K562 (cell line): ENCODE data around the gene AGBL1. TPM values are rescaled to one million over a fixed set of nuclear protein-coding genes. Genes with fewer than 3 reads are reported as not detected.

Experiments
- ATAC-seq: fragments of 200-7000 bp; cut with Tn5 transposase; 3 replicates; pipeline ENCODE4 v1.9.1; 2020; ENCODE audit warnings: moderate library complexity
- Bru-seq: library from RNA; stranded (reverse); fragments of 400-500 nt; gene quantifications from one replicate; lab custom pipeline; 2021; lab: Mats Ljungman, UMichigan
- BruChase-seq, 2 experiments: library from RNA; stranded (reverse); fragments of 400-500 nt; gene quantifications; one replicate each; lab custom pipeline; 2021; lab: Mats Ljungman, UMichigan
- BruUV-seq: library from RNA; stranded (reverse); fragments of 400-500 nt; replicated peaks from 2 replicates; lab custom pipeline; 2021; lab: Mats Ljungman, UMichigan
- CTCF ChIA-PET: fragments of 300-600 bp; formaldehyde crosslinking; extraction: SDS; loops from one replicate; lab custom pipeline; 2021; ENCODE audit warnings: low intra/inter-chr PET ratio; lab: Yijun Ruan, JAX
- POLR2A ChIA-PET: fragments of 300-600, 350-650 bp; sonication (Branson Sonifier 250); formaldehyde crosslinking; extraction: SDS; loops from one replicate; lab custom pipeline; 2021; ENCODE audit warnings: antibody characterized with exemption, inconsistent platforms; lab: Yijun Ruan, JAX
- DNase-seq, 4 experiments: peaks; one replicate each; pipeline versions ENCODE4 v3.0.0 to v3.0.0-alpha.2; 2011 to 2018; ENCODE audit warnings: low spot score in 3 of 4, mixed read lengths in 3 of 4; ENCODE audit errors: extremely low read depth in 1 of 4
- FAIRE-seq: peaks from 2 replicates; lab custom pipeline; 2011; peaks lifted over from hg19 to GRCh38; lab: Jason Lieb, UNC
- H2AFZ ChIP-seq: 2 replicates; pipeline ENCODE4 v1.6.0; 2011; ENCODE audit warnings: low read depth, low read length, control low read depth, inconsistent platforms
- H3K27ac ChIP-seq: fragments of 200-600 bp; 3 replicates; pipeline ENCODE4 v1.8.0; 2011; ENCODE audit warnings: low read depth, mild to moderate bottlenecking, control low read depth, inconsistent platforms, low read length, moderate library complexity, mixed read lengths; ENCODE audit errors: extremely low read depth
- H3K27me3 ChIP-seq, 2 experiments: fragments of 300-600 bp in 1 of 2; 2 replicates in 1 of 2; 3 replicates in 1 of 2; pipeline versions ENCODE4 v1.6.0 to v1.8.0; 2011; ENCODE audit warnings: inconsistent platforms in 2 of 2, low read length in 2 of 2, mild to moderate bottlenecking in 1 of 2, mixed read lengths in 1 of 2, moderate library complexity in 1 of 2; ENCODE audit not compliant: control insufficient read depth in 2 of 2, insufficient read depth in 2 of 2
- H3K36me3 ChIP-seq: fragments of 300-600 bp; 3 replicates; pipeline ENCODE4 v1.8.0; 2011; ENCODE audit warnings: mild to moderate bottlenecking, low read length, inconsistent platforms; ENCODE audit not compliant: control insufficient read depth, insufficient read depth
- H3K4me1 ChIP-seq, 2 experiments: fragments of 200-600 bp in 1 of 2; replicated peaks in 1 of 2; 2 replicates in 1 of 2; 3 replicates in 1 of 2; pipeline versions ENCODE4 v1.5.1 to v1.8.0; 2011; ENCODE audit warnings: inconsistent platforms in 2 of 2, low read length in 2 of 2, mild to moderate bottlenecking in 1 of 2, mixed read lengths in 1 of 2, moderate library complexity in 1 of 2; ENCODE audit not compliant: control insufficient read depth in 2 of 2, insufficient read depth in 2 of 2
- H3K4me2 ChIP-seq: 2 replicates; pipeline ENCODE4 v1.6.1; 2011; ENCODE audit warnings: low read length, control low read depth, inconsistent platforms, mixed read lengths; ENCODE audit not compliant: insufficient read depth
- H3K4me3 ChIP-seq: fragments of 200-600 bp; sonication (generic), shearing (Covaris generic); 2 replicates; pipeline ENCODE4 v1.5.1; 2016; ENCODE audit warnings: control low read depth, inconsistent platforms
- H3K79me2 ChIP-seq: fragments of 200-600 bp; 3 replicates; pipeline ENCODE4 v1.8.0; 2011; ENCODE audit warnings: low read length, inconsistent platforms; ENCODE audit not compliant: control insufficient read depth, insufficient read depth
- H3K9ac ChIP-seq, 2 experiments: 2 replicates each; pipeline versions ENCODE4 v1.6.0 to v1.6.1; 2011; ENCODE audit warnings: low read depth in 2 of 2, low read length in 2 of 2, control low read depth in 1 of 2, inconsistent platforms in 1 of 2, mild to moderate bottlenecking in 1 of 2, mixed read lengths in 1 of 2; ENCODE audit not compliant: insufficient read depth in 1 of 2
- H3K9me1 ChIP-seq: one replicate; pipeline ENCODE4 v1.6.0; 2011; ENCODE audit warnings: inconsistent platforms, mild to moderate bottlenecking, low read length, moderate library complexity; ENCODE audit not compliant: control insufficient read depth, insufficient read depth
- H3K9me3 ChIP-seq: replicated peaks from 2 replicates; pipeline ENCODE4 v1.5.1; 2011; ENCODE audit warnings: low read depth, low read length, inconsistent platforms; ENCODE audit not compliant: control insufficient read depth, insufficient read depth
- H4K20me1 ChIP-seq: replicated peaks from 2 replicates; pipeline ENCODE4 v1.6.1; 2011; ENCODE audit warnings: low read length, inconsistent platforms, mixed read lengths; ENCODE audit not compliant: control insufficient read depth, insufficient read depth
- BDP1 ChIP-seq: IDR thresholded peaks from 3 replicates; pipeline ENCODE4 v1.6.1; 2011; ENCODE audit not compliant: insufficient read length, insufficient read depth
- GATAD2B ChIP-seq: fragments of 450-650 bp; IDR thresholded peaks from 2 replicates; pipeline ENCODE4 v1.6.1; 2017; ENCODE audit warnings: mild to moderate bottlenecking, borderline replicate concordance
- KAT2B ChIP-seq: IDR thresholded peaks from one replicate; pipeline ENCODE4 v1.6.1; 2012; ENCODE audit warnings: low read depth, mild to moderate bottlenecking, control low read depth, inconsistent platforms, low read length, moderate library complexity
- MAZ ChIP-seq, 2 experiments: fragments of 450-650 bp in 1 of 2; sonication (generic) in 1 of 2; formaldehyde crosslinking; IDR thresholded peaks in 1 of 2; conservative IDR thresholded peaks in 1 of 2; 2 replicates each; pipeline versions ENCODE4 v1.4.0 to v1.5.0; 2020; ENCODE audit warnings: mild to moderate bottlenecking in 1 of 2, missing genetic modification reagents in 1 of 2
- NFATC3 ChIP-seq: fragments of 450-650 bp; IDR thresholded peaks from 2 replicates; pipeline ENCODE4 v1.6.1; 2017; ENCODE audit warnings: mild to moderate bottlenecking
- POLR2H ChIP-seq: IDR thresholded peaks from 2 replicates; pipeline ENCODE4 v1.6.1; 2016; ENCODE audit warnings: missing genetic modification characterization, low read depth, mild to moderate bottlenecking, control low read depth, missing compliant biosample characterization, moderate library complexity
- SMARCE1 ChIP-seq: fragments of 450-650 bp; IDR thresholded peaks from 2 replicates; pipeline ENCODE4 v1.7.1; 2016; ENCODE audit warnings: mild to moderate bottlenecking
- ZNF445 ChIP-seq: fragments of 250-450 bp; sonication (Bioruptor Pico); IDR thresholded peaks from 2 replicates; pipeline ENCODE4 v1.4.0; 2020; ENCODE audit warnings: low read depth, mild to moderate bottlenecking, moderate library complexity
- ZNF696 ChIP-seq: fragments of 250-450 bp; sonication (Bioruptor Pico); conservative IDR thresholded peaks from 2 replicates; pipeline ENCODE4 v1.4.0; 2020; ENCODE audit warnings: mild to moderate bottlenecking, moderate library complexity
- WGBS: fragments of 100-300 bp; shearing (Covaris generic); methylation state at CpG from one replicate; pipeline ENCODE4 v1.1.6; 2016; ENCODE audit warnings: low coverage, mixed read lengths; ENCODE audit not compliant: insufficient coverage; ENCODE audit errors: missing lambda C conversion rate; 5-methylcytosine and 5-hydroxymethylcytosine counted together
- in situ Hi-C: fragments of 300-500 bp; cut with MboI; formaldehyde crosslinking; loops from 4 replicates; pipeline ENCODE4 v1.15.0; 2018; ENCODE audit warnings: inconsistent platforms, mixed read lengths
- intact Hi-C: fragments of 100-400 bp; cut with micrococcal nuclease; formaldehyde crosslinking; loops from 2 replicates; pipeline ENCODE4 v1.14.2; 2022
- long read RNA-seq, 3 experiments: library from polyadenylated mRNA in 2 of 3; library from RNA in 1 of 3; unstranded in 2 of 3; stranded (forward) in 1 of 3; transcript quantifications; one replicate each; pipeline ENCODE4 v2.0.0, GENCODE V29; 2019 to 2022
- polyA minus RNA-seq, 3 experiments: library from RNA; depleted of rRNA, polyadenylated mRNA; stranded (reverse); fragments of >200 nt; gene quantifications; 2 replicates each; pipeline ENCODE4 v1.2.3, GENCODE V29; 2011
- polyA plus RNA-seq, 8 experiments: library from polyadenylated mRNA; depleted of rRNA in 4 of 8; stranded (reverse) in 5 of 8; unstranded in 3 of 8; fragments of >200 nt; fragmentation: Nextera tagmentation in 2 of 8; fragmentation: Illumina TruSeq in 1 of 8; extraction: Ambion mirVana in 2 of 8; extraction: Trizol in 1 of 8; gene quantifications; 2 replicates each; pipeline versions ENCODE4 v1.2.1 to v1.2.3, GENCODE V29; 2011 to 2014; ENCODE audit warnings: inconsistent platforms in 1 of 8, missing spikeins in 1 of 8
- total RNA-seq, 7 experiments: library from RNA; depleted of rRNA in 6 of 7; stranded (reverse); fragments of >200 nt in 6 of 7; fragmentation: Illumina TruSeq in 2 of 7; extraction: Trizol in 2 of 7; gene quantifications; 2 replicates each; pipeline versions ENCODE4 v1.2.1 to v1.2.3, GENCODE V29; 2011 to 2021; ENCODE audit warnings: low replicate concordance in 1 of 7
- TF ChIP-seq, protein P1 (sequence below): fragments of 250-450 bp; sonication (Bioruptor Pico); IDR thresholded peaks from 2 replicates; pipeline ENCODE4 v1.4.0; 2020; ENCODE audit warnings: mild to moderate bottlenecking, moderate library complexity
- TF ChIP-seq, protein P2 (sequence below): fragments of 450-650 bp; formaldehyde crosslinking; IDR thresholded peaks from 2 replicates; pipeline ENCODE4 v1.4.0; 2020; ENCODE audit warnings: mild to moderate bottlenecking, moderate library complexity
- TF ChIP-seq, protein P3 (sequence below), 2 experiments: IDR thresholded peaks in 1 of 2; conservative IDR thresholded peaks in 1 of 2; 2 replicates each; pipeline ENCODE4 v1.6.1; 2016; ENCODE audit warnings: low read depth in 2 of 2, mild to moderate bottlenecking in 1 of 2, missing compliant biosample characterization in 1 of 2, missing genetic modification characterization in 1 of 2, moderate library complexity in 1 of 2

AGBL1 gene
- total RNA-seq (2011; cell fraction: chromatin; rRNA removed; ENCODE audit: low replicate concordance): not detected in 2 replicates
- total RNA-seq (2011; cell fraction: nucleolus; rRNA removed): not detected in 2 replicates
- total RNA-seq (2011; cell fraction: nucleoplasm; rRNA removed): not detected in 2 replicates
- total RNA-seq (2014; rRNA removed): not detected in 2 replicates
- total RNA-seq (2014; rRNA removed; fragmentation: Illumina TruSeq; extraction: Trizol): not detected in 2 replicates
- not detected in 2 replicates for total RNA-seq (2015; rRNA removed; fragmentation: Illumina TruSeq; extraction: Trizol)
- not detected in 2 replicates for total RNA-seq (2021)
- not detected in 2 replicates for polyA plus RNA-seq (2011; rRNA removed)
- polyA plus RNA-seq (2011; cell fraction: cytosol; rRNA removed): not detected in 2 replicates
- polyA plus RNA-seq (2011; cell fraction: nucleus; rRNA removed): not detected in 2 replicates
- not detected in 2 replicates for polyA plus RNA-seq (2012)
- polyA plus RNA-seq (2014; fragmentation: Illumina TruSeq; extraction: Trizol): not detected in 2 replicates
- polyA plus RNA-seq (2014; fragmentation: Nextera tagmentation; extraction: Ambion mirVana): not detected
- not detected in 2 replicates for polyA plus RNA-seq (2014; rRNA removed)
- polyA minus RNA-seq (2011; rRNA and poly(A)+ RNA removed): not detected in 2 replicates
- polyA minus RNA-seq (2011; cell fraction: cytosol; rRNA and poly(A)+ RNA removed): not detected in 2 replicates
- polyA minus RNA-seq (2011; cell fraction: nucleus; rRNA and poly(A)+ RNA removed): not detected in 2 replicates
- Bru-seq, nascent RNA: percentile 0 among the genes with signal in this experiment
- BruChase-seq, experiment 1, labeled RNA remaining after a 2-hour chase: percentile 0 among the genes with signal in this experiment
- percentile 1 among the genes with signal in this experiment for BruChase-seq, experiment 2, labeled RNA remaining after a 6-hour chase
- long read RNA-seq, experiment 1: 0 reads
- long read RNA-seq, experiment 2: 0 reads
- long read RNA-seq, experiment 3: 0 reads

DNA sequence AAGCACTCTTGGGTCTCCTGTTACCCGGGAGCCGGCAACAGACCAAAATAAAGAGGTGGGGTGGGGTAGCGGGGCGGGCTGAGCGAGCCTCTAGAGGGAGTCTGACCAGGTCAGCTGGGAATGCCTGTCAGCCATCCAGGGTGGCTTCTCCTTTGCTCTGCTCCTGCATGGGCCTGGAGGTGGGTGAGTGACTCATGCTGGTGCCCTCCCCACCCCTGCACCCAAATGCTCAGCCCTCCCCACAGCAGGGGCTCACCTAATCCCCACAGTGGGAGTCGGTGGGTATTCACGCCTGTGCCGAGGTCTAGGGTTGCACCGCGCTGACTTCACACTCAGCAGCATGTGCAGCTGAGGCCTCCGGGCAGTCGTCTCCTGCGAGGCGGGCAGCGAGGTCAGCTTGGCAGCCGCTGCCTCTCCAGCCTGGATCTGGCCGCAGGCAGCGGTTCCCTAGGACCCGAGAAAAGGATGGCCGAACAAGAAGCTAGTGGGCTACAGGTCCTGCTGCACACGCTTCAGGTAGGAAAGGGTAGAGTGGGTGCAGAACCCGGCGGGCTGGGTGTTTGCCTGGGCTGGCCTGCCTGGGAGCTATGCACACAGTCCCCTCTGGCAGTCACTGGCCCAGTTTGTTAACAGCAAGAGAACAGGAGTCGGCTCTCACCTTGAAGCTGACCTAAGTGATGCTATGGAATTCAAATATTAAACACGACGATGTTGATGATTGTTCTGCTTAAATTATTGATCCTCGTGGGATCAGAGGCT, at the start of gene AGBL1:
TSS of gene AGBL1 (plus strand) at position 364 of the 759 bp plus-strand sequence.
- no TSS peak for BruUV-seq
- ChIA-PET POLR2A (no interaction called here), CTCF (no interaction called here)
- Histone ChIP-seq H3K79me2 (no peaks in the 10 kb centered on the region), H2AFZ (no peak within 1 kb of the TSS), H3K27ac (no peak within 1 kb of the TSS), H4K20me1 (no peaks in the 10 kb centered on the region), H3K9ac (no peak within 1 kb of the TSS), H3K9me1 (no peaks in the 10 kb centered on the region), H3K4me1 (no peaks in the 10 kb centered on the region), H3K9me3 (no peaks in the 10 kb centered on the region), H3K36me3 (no peaks in the 10 kb centered on the region), H3K4me2 (no peak within 1 kb of the TSS), H3K4me3 (no peak within 1 kb of the TSS), H3K27me3 (no peaks in the 10 kb centered on the region)
- FAIRE-seq (no peak), ATAC-seq (no peak), DNase-seq (no peak)
- WGBS: 1% methylated on average over 20 of the region's 27 CpGs
- intact Hi-C loops (no loop called here), in situ Hi-C loops (no loop called here)
- TF ChIP-seq KAT2B (no peak), ZNF445 (CRISPR knock-in tag) (no peak), SMARCE1 (no peak), MAZ (CRISPR knock-in tag; conservative IDR thresholded peaks at IDR 0.05 in 1 of 2, IDR thresholded peaks at IDR 0.05 in 1 of 2) (no peak), NFATC3 (no peak), BDP1 (no peak), GATAD2B (no peak), POLR2H (tag) (no peak), ZNF696 (CRISPR knock-in tag) (no peak)
- TF ChIP-seq, protein P1, sequence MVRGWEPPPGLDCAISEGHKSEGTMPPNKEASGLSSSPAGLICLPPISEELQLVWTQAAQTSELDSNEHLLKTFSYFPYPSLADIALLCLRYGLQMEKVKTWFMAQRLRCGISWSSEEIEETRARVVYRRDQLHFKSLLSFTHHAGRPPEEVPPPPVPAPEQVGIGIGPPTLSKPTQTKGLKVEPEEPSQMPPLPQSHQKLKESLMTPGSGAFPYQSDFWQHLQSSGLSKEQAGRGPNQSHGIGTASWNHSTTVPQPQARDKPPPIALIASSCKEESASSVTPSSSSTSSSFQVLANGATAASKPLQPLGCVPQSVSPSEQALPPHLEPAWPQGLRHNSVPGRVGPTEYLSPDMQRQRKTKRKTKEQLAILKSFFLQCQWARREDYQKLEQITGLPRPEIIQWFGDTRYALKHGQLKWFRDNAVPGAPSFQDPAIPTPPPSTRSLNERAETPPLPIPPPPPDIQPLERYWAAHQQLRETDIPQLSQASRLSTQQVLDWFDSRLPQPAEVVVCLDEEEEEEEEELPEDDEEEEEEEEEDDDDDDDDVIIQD: no peak
- TF ChIP-seq, protein P2, sequence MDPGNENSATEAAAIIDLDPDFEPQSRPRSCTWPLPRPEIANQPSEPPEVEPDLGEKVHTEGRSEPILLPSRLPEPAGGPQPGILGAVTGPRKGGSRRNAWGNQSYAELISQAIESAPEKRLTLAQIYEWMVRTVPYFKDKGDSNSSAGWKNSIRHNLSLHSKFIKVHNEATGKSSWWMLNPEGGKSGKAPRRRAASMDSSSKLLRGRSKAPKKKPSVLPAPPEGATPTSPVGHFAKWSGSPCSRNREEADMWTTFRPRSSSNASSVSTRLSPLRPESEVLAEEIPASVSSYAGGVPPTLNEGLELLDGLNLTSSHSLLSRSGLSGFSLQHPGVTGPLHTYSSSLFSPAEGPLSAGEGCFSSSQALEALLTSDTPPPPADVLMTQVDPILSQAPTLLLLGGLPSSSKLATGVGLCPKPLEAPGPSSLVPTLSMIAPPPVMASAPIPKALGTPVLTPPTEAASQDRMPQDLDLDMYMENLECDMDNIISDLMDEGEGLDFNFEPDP (CRISPR knock-in tag): no peak
- TF ChIP-seq, protein P3, sequence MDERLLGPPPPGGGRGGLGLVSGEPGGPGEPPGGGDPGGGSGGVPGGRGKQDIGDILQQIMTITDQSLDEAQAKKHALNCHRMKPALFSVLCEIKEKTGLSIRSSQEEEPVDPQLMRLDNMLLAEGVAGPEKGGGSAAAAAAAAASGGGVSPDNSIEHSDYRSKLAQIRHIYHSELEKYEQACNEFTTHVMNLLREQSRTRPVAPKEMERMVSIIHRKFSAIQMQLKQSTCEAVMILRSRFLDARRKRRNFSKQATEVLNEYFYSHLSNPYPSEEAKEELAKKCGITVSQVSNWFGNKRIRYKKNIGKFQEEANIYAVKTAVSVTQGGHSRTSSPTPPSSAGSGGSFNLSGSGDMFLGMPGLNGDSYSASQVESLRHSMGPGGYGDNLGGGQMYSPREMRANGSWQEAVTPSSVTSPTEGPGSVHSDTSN (CRISPR knock-in tag; IDR thresholded peaks at IDR 0.05; ENCODE audit: low read depth): no peak
- TF ChIP-seq, protein P3 (tag; conservative IDR thresholded peaks at IDR 0.05; ENCODE audit: low read depth): no peak
